ENCODE measurements around the gene GASK1A. TPM values are rescaled to one million over a fixed set of nuclear protein-coding genes. Genes with fewer than 3 reads are reported as not detected.
"Not testable (repeated sequence)": the region's sequence is repeated elsewhere in the genome, so short reads cannot be mapped to it uniquely, and the experiment has no call there.

The GASK1A gene
- 4.3 and 6.2 TPM in 2 replicates for polyA plus RNA-seq (2014; cell fraction: cytosol; rRNA removed)
- polyA plus RNA-seq (2014; cell fraction: nucleus; rRNA removed), result 7.3 and 8.1 TPM in 2 replicates

GRCh38 chr3:42979044-42979972 lies at the start of gene GASK1A:
TSS of gene GASK1A (plus strand) at chr3:42979311. CDS start at chr3:42979643, 332 bp downstream.
- peak; percentile 23 for DNase-seq (ENCODE audit: low spot score)

GRCh38 chr3:42934111-42934510 lies 45.0 kb upstream of the GASK1A start:
- no peak for DNase-seq (ENCODE audit: low spot score)

GRCh38 chr3:42934910-42935309 lies 44.2 kb upstream of the GASK1A start:
- no peak for DNase-seq (ENCODE audit: low spot score)

GRCh38 chr3:42935472-42935871 lies 43.6 kb upstream of the GASK1A start:
- DNase-seq (ENCODE audit: low spot score), result no peak

DNA sequence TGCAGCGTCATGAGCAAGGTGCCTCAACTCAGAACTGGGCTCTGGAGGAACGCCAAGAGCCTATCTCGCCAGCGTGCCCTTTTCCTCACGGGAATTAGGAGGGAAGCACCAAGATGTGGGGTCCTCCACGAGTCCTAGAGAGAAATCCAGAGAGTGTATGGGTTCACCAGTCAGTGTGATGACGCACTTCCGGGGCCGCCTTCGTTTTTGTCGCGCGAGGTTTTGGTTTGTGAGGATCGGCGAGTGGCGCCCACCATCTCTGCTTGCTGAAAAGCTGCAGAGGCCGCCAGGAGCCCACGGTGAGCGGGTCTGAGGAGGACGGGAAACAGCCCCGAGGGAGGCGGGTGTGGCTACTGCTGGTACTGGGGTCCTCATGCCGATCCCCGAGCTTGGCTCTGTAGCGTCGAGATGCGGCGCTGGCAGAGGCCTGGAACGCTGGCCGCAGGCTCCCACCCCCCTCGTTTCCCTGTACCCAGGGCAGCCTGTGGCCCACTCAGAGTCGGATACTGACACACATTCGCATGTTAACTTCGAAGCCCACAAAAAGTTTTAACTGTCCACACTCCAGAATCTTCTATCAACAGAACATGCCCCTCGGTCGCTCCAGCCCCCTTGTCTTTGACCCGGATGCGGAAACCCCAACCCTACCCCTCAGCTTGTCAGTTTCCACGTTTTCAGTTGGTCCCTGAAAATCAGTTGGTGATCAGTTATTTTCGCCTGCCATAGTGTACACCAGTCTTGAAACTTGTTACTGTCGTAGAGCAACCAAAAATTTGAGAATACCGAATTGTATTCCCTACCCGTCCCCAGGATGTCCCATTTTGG lies 42.7 kb upstream of the GASK1A start:
- DNase-seq (ENCODE audit: low spot score), result peak; percentile 75

DNA sequence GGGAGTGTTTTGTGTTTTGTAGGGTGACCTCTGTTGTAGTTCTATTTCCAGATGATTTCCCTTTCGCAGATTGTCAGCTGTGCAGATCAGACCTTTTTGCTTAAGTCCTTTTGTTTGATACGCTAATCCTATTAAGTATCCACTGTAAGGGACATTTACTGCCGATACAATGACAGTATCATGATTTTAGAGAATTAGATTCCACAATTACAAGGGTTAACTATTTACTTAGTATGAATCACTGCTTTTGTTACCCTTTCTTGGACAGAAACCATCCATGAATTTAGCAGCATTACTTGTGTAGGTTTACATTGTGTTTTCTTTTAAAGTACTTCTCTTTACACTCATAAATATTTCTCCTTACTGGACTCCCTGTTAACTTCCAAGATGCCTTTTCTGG lies 41.8 kb upstream of the GASK1A start:
- DNase-seq (ENCODE audit: low spot score), result no peak

DNA sequence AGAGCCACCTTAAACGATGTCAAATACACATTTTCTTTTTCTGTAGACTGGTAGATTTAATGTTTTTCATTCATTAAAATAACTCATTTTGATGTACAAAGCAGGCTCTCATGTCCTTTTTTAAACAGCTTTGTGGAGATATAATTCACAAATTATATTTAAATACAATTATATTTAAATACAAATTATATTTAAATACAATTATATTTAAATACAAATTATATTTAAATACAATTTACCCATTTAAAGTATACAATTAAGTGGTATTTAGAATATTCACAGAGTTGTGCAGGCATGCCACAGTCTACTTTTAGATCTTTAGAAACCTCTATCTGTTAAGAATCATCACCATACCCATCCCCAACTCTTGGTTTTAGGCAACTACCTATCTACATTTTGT lies 36.4 kb upstream of the GASK1A start:
- no peak for DNase-seq (ENCODE audit: low spot score)

GRCh38 chr3:42946050-42946449 lies 33.1 kb upstream of the GASK1A start:
- no peak for DNase-seq (ENCODE audit: low spot score)

DNA sequence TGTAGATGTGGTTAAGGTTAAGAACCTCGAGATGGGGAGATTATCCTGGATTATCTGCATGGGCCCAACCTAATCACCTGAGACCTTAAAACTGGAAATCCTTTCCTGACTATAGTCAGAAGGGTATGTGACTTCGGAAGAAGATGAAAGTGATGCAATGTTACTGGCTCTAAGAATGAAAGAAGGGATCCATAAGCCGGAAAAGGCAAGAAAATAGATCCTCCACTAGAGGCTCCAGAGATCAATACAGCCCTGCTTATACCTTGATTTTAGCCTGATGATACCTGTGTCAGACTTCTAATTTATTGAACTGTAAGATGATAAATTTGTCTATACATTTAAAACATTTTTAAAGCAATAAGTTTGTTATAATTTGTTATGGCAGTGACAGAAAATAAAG lies 21.5 kb upstream of the GASK1A start:
- no peak for DNase-seq (ENCODE audit: low spot score)

- DNase-seq (ENCODE audit: low spot score), result no peak
Measured at GRCh38 chr3:42960282-42960681, 18.8 kb upstream of the GASK1A start.

DNA sequence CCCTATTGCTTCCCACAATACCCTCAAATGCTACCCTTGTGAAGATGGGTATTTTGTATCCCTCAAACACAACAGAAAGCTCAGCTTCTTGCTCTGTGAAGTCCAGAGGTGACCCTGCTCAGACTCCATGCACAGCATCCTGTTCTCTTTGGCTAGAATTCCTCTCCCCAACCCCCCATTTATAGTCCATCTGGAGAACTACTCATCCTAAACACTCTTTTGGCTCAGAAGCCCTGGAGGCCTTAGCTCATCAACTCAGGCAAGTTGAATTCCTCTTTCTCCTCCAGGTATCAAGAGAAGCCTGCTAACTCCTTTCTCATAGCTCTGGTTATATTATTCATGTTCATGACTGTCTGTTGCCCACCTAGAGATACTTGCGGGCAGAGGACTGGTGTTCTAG lies 18.3 kb upstream of the GASK1A start:
- no peak for DNase-seq (ENCODE audit: low spot score)

DNA sequence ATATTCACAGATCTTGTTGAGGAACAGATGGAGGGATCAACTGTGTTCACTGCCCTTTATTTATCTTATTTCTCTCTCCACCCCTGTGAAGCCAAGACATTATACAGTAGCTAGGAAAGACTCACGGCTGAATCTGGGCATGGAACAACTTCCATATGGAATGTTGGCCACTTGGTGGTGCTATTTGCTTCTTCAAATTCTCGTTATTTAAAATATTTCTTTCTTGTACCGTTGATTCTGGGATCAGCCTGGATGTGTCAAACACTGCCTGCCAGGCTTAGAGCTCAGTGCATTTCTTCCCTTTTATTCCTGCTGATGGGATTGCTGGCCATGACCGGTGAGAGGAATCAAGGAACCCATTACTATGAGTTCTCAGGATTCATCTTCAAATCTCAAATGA lies 17.5 kb upstream of the GASK1A start:
- DNase-seq (ENCODE audit: low spot score), result peak; percentile 59

GRCh38 chr3:42963269-42963668 lies 15.8 kb upstream of the GASK1A start:
- no peak for DNase-seq (ENCODE audit: low spot score)

DNA sequence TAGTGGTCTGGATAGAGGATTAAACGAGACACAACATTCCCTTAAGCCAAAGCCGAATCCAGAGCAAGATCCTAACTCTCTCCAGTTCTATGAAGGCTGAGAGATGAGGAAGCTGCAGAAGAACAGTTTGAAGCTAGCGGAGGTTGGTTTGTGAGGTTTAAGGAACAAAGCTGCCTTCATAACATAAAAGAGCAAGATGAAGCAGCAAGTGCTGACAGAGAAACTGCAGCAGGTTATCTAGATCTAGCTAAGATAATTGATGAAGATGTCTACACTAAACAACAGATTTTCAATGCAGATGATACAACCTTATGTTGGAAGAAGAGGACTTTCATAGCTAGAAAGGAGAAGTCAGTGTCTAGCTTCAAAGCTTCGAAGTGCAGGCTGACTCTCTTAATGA lies 14.8 kb upstream of the GASK1A start:
- DNase-seq (ENCODE audit: low spot score), result no peak

GRCh38 chr3:42970557-42970956 lies 8.6 kb upstream of the GASK1A start:
- no peak for DNase-seq (ENCODE audit: low spot score)

DNA sequence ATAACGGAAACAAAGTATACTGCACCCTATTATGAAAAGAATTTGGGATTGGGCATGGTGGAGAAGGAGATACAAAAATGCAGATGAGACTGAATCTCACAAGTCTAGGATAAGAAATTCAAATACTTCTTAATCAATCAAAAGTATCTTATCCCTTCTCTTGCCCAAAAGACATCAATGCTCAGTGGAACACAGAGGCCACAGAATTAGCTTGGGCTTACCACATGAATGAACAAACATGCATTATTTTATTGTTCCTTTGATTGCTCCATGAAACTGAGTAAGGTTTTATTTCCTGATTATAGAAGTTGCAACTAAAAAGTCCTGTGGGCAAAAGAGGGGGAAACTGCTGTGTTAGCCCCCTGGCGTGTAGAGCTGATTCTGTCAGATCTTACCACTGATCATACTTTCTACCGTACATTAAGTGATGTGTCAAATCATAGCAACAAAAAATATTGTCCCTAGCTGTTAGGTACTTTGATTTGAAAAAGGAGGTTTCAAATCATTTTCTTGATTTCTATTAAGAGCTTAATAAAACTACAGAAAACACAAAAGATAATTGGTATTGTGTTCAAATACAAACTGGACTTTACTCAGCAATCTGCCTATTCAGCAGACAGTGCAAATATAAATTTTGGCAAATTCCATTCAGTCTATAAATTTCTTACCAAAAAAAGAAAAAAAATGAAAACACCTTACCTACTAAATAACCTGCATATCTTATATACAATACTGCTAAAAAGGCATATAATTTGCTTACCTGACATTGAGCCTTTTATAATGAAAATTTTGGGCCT lies 7.9 kb upstream of the GASK1A start:
- no peak for DNase-seq (ENCODE audit: low spot score)

- not testable (repeated sequence) for DNase-seq (ENCODE audit: low spot score)
Measured at GRCh38 chr3:42974906-42975305, 4.2 kb upstream of the GASK1A start.

DNA sequence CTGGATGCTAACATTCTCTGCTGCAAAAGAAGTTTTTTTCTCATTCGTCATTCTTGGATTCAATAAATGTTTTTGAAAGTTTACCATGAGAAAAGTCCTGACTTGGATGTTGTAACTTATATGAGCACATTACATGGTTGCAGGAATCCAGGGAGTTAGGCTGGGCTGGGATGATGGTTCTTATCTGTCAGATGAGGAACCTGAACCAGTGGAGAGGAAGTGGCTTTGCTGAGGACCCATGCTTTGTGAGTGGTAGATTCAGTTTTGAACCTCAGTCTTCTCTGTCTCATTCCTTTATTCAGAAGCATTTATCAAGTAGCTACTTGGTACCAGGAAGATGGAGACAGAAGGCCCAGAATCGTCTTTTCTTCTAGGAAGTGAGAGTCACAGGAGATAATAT lies 3.7 kb upstream of the GASK1A start:
- DNase-seq (ENCODE audit: low spot score), result no peak

DNA sequence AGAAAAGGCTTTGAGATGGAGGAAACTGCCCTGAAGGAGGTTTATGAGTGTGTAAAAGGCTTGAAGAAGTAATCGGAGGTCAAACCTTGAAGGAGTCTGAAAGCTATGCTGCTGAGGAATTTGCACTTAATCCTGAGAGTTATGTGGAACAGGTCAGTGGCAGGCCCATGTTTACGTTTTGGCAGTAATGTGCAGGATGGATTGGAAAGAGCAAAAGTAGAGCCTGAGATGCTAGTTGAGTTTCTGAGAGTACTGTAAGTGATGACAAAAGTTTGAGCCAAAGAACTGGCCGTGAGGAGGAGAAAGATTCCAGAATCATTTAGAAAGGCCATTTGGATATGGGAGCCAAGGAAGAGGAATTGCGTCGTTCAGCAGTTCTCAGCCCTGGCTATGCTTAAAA lies 3.2 kb upstream of the GASK1A start:
- no peak for DNase-seq (ENCODE audit: low spot score)

DNA sequence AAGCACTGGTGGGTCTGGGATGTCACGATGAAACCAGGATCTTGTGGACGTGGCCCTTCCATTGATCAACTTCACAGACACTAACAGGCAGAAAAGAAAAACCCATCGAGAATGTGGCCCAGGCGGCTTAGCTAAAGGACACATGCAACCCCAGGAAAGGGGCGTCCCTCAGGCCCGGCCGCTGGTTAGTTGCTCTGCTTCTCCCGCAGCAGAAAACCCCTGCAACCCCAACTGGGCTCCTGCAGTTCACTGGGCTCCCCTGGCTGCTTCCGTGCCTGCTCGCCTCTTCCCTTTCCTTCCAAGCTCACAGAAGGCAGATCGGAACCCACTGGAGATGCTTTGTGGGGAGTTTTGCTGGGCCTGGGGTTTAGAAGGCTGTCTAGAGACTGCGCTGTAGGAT lies 1.1 kb downstream of the GASK1A start:
- no peak for DNase-seq (ENCODE audit: low spot score)

DNA sequence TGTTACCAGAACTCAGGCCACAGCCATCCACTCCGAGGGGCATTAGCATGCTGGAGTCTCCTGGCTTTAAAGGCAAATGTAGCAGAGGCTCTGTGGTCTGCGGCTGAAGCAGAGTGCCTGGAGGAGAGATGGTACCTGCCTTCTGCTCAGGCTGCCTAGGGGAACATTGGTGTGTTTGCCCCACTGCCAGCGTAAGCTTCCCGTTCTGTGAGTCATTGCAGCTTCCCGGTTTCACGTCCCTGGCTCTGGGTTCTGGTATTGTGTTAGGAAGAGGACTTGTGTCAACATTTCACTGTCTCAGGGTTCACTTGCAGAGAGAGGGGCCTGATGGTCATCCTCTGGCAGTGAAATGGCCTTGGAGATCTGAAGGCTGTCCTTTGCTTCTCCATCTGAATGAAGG lies 1.8 kb downstream of the GASK1A start:
- DNase-seq (ENCODE audit: low spot score), result no peak
